A673 (cell line): ENCODE results near the gene GLI3. TPM values are rescaled to one million over a fixed set of nuclear protein-coding genes. Genes with fewer than 3 reads are reported as not detected.

Experiments
- BruUV-seq: library from RNA; stranded (reverse); fragments of 400-500 nt; replicated peaks from 2 replicates; lab custom pipeline; 2021; lab: Mats Ljungman, UMichigan
- CTCF ChIA-PET: fragments of 300-600 bp; sonication (Branson Sonifier 250); formaldehyde crosslinking; loops from one replicate; lab custom pipeline; 2022; ENCODE audit warnings: antibody characterized with exemption; lab: Charles Lee
- POLR2A ChIA-PET: fragments of 300-600 bp; sonication (Branson Sonifier 250); formaldehyde crosslinking; loops from one replicate; lab custom pipeline; 2022; ENCODE audit warnings: antibody characterized with exemption; ENCODE audit not compliant: low non-redundant PET; lab: Charles Lee
- DNase-seq: peaks from one replicate; pipeline ENCODE4 v3.0.0-alpha.2; 2015; ENCODE audit warnings: low spot score
- H3K27ac ChIP-seq: fragments of 200-600 bp; sonication (generic); 2 replicates; pipeline ENCODE4 v1.5.1; 2016; ENCODE audit warnings: mixed run types, low read depth, mild to moderate bottlenecking, mixed read lengths, antibody characterized with exemption, low read length; ENCODE audit not compliant: poor library complexity, severe bottlenecking
- H3K27me3 ChIP-seq: fragments of 200-600 bp; sonication (generic); replicated peaks from 2 replicates; pipeline ENCODE4 v1.6.1; 2017; ENCODE audit warnings: mixed run types, low read depth, mild to moderate bottlenecking, mixed read lengths, antibody characterized with exemption, low read length; ENCODE audit not compliant: insufficient read depth, poor library complexity
- H3K36me3 ChIP-seq: fragments of 200-600 bp; sonication (generic); 2 replicates; pipeline ENCODE4 v1.6.1; 2016; ENCODE audit warnings: mixed run types, mild to moderate bottlenecking, mixed read lengths, antibody characterized with exemption, low read length; ENCODE audit not compliant: insufficient read depth, poor library complexity, severe bottlenecking
- H3K4me1 ChIP-seq: fragments of 200-600 bp; sonication (generic); 2 replicates; pipeline ENCODE4 v1.6.1; 2017; ENCODE audit warnings: mixed run types, mild to moderate bottlenecking, mixed read lengths, antibody characterized with exemption, low read length; ENCODE audit not compliant: insufficient read depth, poor library complexity, severe bottlenecking
- H3K4me3 ChIP-seq: fragments of 200-600 bp; sonication (generic); 2 replicates; pipeline ENCODE4 v1.5.1; 2016; ENCODE audit warnings: low read depth, mixed run types, mild to moderate bottlenecking, mixed read lengths, low read length; ENCODE audit not compliant: poor library complexity, severe bottlenecking
- H3K9me3 ChIP-seq: fragments of 200-600 bp; sonication (generic); 2 replicates; pipeline ENCODE4 v1.6.1; 2016; ENCODE audit warnings: mixed run types, low read depth, mild to moderate bottlenecking, mixed read lengths, antibody characterized with exemption, low read length; ENCODE audit not compliant: poor library complexity, severe bottlenecking
- EZH2 ChIP-seq: fragments of 200-600 bp; sonication (generic); IDR thresholded peaks from 2 replicates; pipeline ENCODE4 v1.6.1; 2017; ENCODE audit warnings: borderline replicate concordance, low read depth, mild to moderate bottlenecking, mixed read lengths, antibody characterized with exemption, low read length; ENCODE audit not compliant: poor library complexity, severe bottlenecking
- intact Hi-C: fragments of 100-400 bp; cut with micrococcal nuclease; formaldehyde crosslinking; loops from one replicate; pipeline ENCODE4 v1.10.0; 2022; ENCODE audit not compliant: unreplicated experiment
- total RNA-seq: library from RNA; stranded (reverse); gene quantifications from 2 replicates; pipeline ENCODE4 v1.2.3, GENCODE V29; 2021
- TF ChIP-seq, protein P1 (sequence below): fragments of 300-800, 200-600 bp; sonication (generic); conservative IDR thresholded peaks from 2 replicates; pipeline ENCODE4 v1.5.1; 2017; ENCODE audit warnings: low read depth, mild to moderate bottlenecking, antibody characterized with exemption, low read length, moderate library complexity, mixed read lengths

GLI3 gene
- total RNA-seq, 1 experiment from 2014 or later = 52.6 TPM

DNA sequence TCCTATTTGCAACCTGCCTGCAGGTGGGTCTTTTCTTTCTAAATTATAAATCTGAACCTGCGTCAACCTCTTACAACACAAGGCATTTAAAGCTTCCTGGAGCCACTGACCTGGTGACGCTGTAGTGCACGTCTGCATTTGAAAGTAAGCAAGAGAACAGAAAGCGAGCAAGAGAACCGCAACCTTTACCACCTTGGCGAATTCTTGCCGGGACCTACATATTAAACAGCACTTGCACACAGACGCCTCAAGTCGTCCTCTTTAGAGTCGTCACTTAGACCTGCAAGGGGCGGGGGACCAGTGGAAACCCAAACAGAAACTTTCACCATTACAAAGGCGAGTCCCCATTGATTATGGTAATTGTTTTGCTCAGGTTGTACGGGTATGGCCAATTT, 9.5 kb downstream of the GLI3 start:
- TF ChIP-seq, protein P1, sequence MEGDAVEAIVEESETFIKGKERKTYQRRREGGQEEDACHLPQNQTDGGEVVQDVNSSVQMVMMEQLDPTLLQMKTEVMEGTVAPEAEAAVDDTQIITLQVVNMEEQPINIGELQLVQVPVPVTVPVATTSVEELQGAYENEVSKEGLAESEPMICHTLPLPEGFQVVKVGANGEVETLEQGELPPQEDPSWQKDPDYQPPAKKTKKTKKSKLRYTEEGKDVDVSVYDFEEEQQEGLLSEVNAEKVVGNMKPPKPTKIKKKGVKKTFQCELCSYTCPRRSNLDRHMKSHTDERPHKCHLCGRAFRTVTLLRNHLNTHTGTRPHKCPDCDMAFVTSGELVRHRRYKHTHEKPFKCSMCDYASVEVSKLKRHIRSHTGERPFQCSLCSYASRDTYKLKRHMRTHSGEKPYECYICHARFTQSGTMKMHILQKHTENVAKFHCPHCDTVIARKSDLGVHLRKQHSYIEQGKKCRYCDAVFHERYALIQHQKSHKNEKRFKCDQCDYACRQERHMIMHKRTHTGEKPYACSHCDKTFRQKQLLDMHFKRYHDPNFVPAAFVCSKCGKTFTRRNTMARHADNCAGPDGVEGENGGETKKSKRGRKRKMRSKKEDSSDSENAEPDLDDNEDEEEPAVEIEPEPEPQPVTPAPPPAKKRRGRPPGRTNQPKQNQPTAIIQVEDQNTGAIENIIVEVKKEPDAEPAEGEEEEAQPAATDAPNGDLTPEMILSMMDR = no peak
- no peak for TF ChIP-seq EZH2
- peak overlapping the region; percentile 61 for H3K27ac ChIP-seq
- no TSS peak for BruUV-seq
- intact Hi-C loops = no loop called here
- ChIA-PET CTCF (interaction anchor here (0.6 kb wide), 1 partner anchor 83 kb away, joined by 3 read pairs; no protein-coding TSS in a partner anchor), POLR2A (no interaction called here)
- H3K36me3 ChIP-seq = no peaks in the 10 kb centered on the region
- no peaks in the 10 kb centered on the region for H3K27me3 ChIP-seq
- DNase-seq = no peak
- no peak overlapping the region for H3K4me3 ChIP-seq
- peaks cover 98% of the 10 kb centered on the region for H3K4me1 ChIP-seq
- no peaks in the 10 kb centered on the region for H3K9me3 ChIP-seq

DNA sequence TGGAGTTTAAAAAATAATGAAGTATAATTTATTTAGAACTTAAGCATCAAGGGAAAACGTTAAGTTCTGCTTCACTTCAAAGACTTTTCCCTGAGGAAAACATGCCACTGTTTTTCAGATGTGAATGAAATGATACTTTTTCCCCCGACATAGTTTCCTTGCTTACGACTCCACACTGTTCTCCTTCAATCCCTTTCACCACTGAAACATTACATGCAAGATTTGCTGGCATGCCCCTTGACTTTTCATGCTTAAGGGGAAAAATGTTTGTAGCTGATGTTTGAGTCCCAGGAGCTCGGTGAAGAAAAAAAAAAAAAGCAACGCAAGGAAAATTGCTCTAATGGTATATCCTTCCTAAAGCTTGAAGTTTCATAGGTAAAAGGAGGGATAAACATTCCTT, 10.0 kb downstream of the GLI3 start:
- ChIA-PET CTCF (interaction anchor here (0.6 kb wide), 1 partner anchor 82 kb away, joined by 3 read pairs; no protein-coding TSS in a partner anchor), POLR2A (interaction anchor here (0.6 kb wide), 1 partner anchor 33 kb away, joined by 3 read pairs; no protein-coding TSS in a partner anchor)
- H3K27ac ChIP-seq = peak overlapping the region; percentile 61
- no TSS peak for BruUV-seq
- no peak overlapping the region for H3K4me3 ChIP-seq
- intact Hi-C loops = no loop called here
- DNase-seq = peak; percentile 30
- H3K36me3 ChIP-seq = no peaks in the 10 kb centered on the region
- no peaks in the 10 kb centered on the region for H3K9me3 ChIP-seq
- peaks cover 98% of the 10 kb centered on the region for H3K4me1 ChIP-seq
- no peaks in the 10 kb centered on the region for H3K27me3 ChIP-seq
- no peak for TF ChIP-seq EZH2
- TF ChIP-seq, protein P1 = no peak

DNA sequence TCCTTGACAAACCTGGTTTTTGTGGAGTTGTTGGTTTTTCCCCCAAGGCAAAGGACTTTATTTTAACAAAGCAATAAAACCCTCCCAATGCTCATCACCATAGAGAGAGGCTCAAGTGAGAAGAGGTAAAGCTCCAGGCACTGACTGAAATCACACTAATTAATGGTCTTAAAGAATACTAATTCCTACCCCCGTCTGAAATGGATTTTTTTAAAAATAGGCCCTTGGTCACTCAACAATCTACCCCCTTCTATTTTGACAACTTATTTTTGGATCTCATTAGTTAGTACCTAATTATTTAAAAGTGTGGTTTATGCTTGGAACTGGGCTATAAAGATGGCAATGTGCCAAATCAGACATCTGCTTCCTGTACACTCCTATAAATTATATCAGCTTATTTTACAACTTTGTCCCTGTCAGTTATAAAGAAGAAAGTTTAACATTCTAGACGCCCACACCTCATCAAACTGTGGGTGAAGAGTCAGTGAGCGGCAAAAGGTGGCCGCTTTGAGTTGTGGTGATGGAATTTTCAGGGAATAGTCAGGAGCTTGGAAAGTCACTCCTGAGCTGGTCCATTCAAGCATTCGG, 10.6 kb downstream of the GLI3 start:
- ChIA-PET POLR2A (interaction anchor here (0.6 kb wide), 1 partner anchor 32 kb away, joined by 3 read pairs; no protein-coding TSS in a partner anchor), CTCF (interaction anchor here (0.6 kb wide), 1 partner anchor 17 kb away, joined by 5 read pairs; no protein-coding TSS in a partner anchor)
- Histone ChIP-seq H3K27me3 (no peaks in the 10 kb centered on the region), H3K36me3 (no peaks in the 10 kb centered on the region), H3K27ac (peak overlapping the region; percentile 61), H3K4me3 (no peak overlapping the region), H3K9me3 (no peaks in the 10 kb centered on the region), H3K4me1 (peaks cover 98% of the 10 kb centered on the region)
- intact Hi-C loops = no loop called here
- TF ChIP-seq, protein P1 = no peak
- TF ChIP-seq EZH2 = no peak
- BruUV-seq = no TSS peak
- DNase-seq = peak; percentile 83
